Fibroblast of skin of right biceps (primary cell): ENCODE measurements around the gene DNAJB14.

Experiments
- DNase-seq: peaks from one replicate; pipeline ENCODE4 v3.0.0-alpha.2; 2013

Gene DNAJB14

GRCh38 chr4:99943904-99944437 lies 2.4 kb downstream of the DNAJB14 start:
- DNase-seq, result no peak

GRCh38 chr4:99938243-99938753 lies 8.1 kb downstream of the DNAJB14 start:
- DNase-seq, result no peak

- DNase-seq, result no peak
Observed at GRCh38 chr4:99934891-99935290, 11.5 kb downstream of the DNAJB14 start.

- DNase-seq, result no peak
Observed at GRCh38 chr4:99927566-99927965, 18.9 kb downstream of the DNAJB14 start.

GRCh38 chr4:99921174-99921573 lies 25.2 kb downstream of the DNAJB14 start:
- no peak for DNase-seq

- no peak for DNase-seq
Observed at GRCh38 chr4:99918656-99919055, 27.8 kb downstream of the DNAJB14 start.

GRCh38 chr4:99917575-99917974 lies 28.8 kb downstream of the DNAJB14 start:
- no peak for DNase-seq

- peak; percentile 20 for DNase-seq
Observed at GRCh38 chr4:99915449-99915848, 31.0 kb downstream of the DNAJB14 start.

GRCh38 chr4:99894998-99895397 lies 51.4 kb downstream of the DNAJB14 start:
- no peak for DNase-seq

GRCh38 chr4:99894161-99894997 lies 52.0 kb downstream of the DNAJB14 start, which contains the start of gene LAMTOR3:
TSS of gene LAMTOR3 (minus strand) at chr4:99894427. CDS start at chr4:99893963, 464 bp downstream.
- DNase-seq, result peak; percentile 90

GRCh38 chr4:99893839-99894160 lies 52.6 kb downstream of the DNAJB14 start:
- DNase-seq, result no peak

GRCh38 chr4:99893029-99893428 lies 53.4 kb downstream of the DNAJB14 start:
- DNase-seq, result no peak

- no peak for DNase-seq
Observed at GRCh38 chr4:99891351-99891750, 55.1 kb downstream of the DNAJB14 start.

- peak; percentile 4 for DNase-seq
Observed at GRCh38 chr4:99887837-99888236, 58.6 kb downstream of the DNAJB14 start.

- no peak for DNase-seq
Observed at GRCh38 chr4:99886146-99886545, 60.3 kb downstream of the DNAJB14 start.

GRCh38 chr4:99885687-99886086 lies 60.7 kb downstream of the DNAJB14 start:
- no peak for DNase-seq

GRCh38 chr4:99885063-99885664 lies 61.3 kb downstream of the DNAJB14 start:
- peak; percentile 19 for DNase-seq

GRCh38 chr4:99879458-99879857 lies 67.0 kb downstream of the DNAJB14 start:
- DNase-seq, result no peak

GRCh38 chr4:99878604-99879003 lies 67.8 kb downstream of the DNAJB14 start:
- DNase-seq, result no peak

- no peak for DNase-seq
Observed at GRCh38 chr4:99876946-99877345, 69.5 kb downstream of the DNAJB14 start.

- DNase-seq, result no peak
Observed at GRCh38 chr4:99875071-99875470, 71.3 kb downstream of the DNAJB14 start.

GRCh38 chr4:99872570-99872969 lies 73.8 kb downstream of the DNAJB14 start:
- DNase-seq, result no peak

GRCh38 chr4:99868126-99868596 lies 78.3 kb downstream of the DNAJB14 start:
- DNase-seq, result peak; percentile 62

- peak; percentile 3 for DNase-seq
Observed at GRCh38 chr4:99863804-99864203, 82.6 kb downstream of the DNAJB14 start.
